HL-60/S4 treated with phorbol 12-myristate 13-acetate at 8.2 ng/mL for 4 days and 3 days (cell line): ENCODE measurements around the gene GID8.

Experiments used
- in situ Hi-C: fragments of 300-500 bp; cut with MboI; formaldehyde crosslinking; loops from 2 replicates; pipeline ENCODE4 v1.15.0; 2022; ENCODE audit warnings: low sequenced_read_pairs

Gene GID8

GRCh38 chr20:62968378-62969178, 30.6 kb downstream of the GID8 start:
- in situ Hi-C loops: no loop called here

DNA sequence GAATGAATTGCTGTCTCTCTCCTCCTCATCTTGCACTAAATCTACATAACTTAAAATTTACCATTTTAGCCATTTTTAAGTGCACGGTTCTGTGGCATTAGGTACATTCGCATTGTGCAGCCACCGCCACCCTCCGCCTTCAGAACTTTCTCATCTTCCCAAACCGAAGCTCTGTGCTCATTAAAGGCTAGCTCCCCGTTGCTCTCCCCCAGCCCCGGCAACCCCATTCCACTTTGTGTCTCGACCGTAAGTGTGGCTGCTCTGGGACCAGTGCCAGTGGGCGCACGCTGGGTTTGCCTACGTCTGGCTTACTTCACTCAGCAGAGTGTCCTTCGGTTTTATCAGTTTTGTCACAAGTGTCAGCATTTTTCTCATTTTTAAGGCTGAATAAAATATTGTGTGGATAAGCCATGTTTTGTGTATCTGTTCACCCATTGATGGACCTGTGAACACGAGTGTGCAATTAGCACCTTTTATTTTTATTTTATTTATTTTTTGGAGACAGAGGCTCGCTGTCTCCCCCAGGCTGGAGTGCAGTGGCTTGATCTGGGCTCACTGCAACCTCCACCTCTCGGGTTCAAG, 31.3 kb downstream of the GID8 start:
- in situ Hi-C loops: no loop called here

GRCh38 chr20:62969939-62970306, 32.0 kb downstream of the GID8 start:
- in situ Hi-C loops: no loop called here

GRCh38 chr20:62970307-62971210, 32.6 kb downstream of the GID8 start:
- in situ Hi-C loops: no loop called here

DNA sequence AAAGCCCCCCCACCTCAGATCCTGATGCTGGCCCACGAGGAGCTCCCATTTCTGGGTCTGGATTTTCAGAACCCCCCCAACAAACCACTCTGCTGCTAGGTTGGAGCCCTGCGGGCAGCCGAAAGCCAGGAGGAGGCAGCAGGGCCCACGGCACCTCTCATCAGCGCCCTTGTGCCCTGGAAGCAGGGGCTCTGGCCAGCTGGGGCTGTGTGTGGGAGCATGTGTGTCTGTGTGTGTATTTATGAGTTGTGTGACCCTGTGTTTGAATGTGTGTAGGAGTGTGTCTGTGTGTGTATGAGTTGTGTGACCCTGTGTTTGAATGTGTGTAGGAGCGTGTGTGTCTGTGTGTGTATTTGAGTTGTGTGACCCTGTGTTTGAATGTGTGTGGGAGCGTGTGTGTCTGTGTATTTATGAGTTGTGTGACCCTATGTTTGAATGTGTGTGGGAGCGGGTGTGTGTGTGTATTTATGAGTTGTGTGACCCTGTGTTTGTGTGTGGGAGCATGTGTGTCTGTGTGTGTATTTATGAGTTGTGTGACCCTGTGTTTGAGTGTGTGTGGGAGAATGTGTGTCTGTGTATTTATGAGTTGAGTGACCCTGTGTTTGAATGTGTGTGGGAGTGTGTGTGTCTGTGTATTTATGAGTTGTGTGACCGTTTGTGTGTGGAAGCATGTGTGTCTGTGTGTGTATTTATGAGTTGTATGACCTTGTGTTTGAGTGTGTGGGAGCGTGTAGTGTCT, 33.4 kb downstream of the GID8 start:
- in situ Hi-C loops: no loop called here

- in situ Hi-C loops: no loop called here
These were observed 34.2 kb downstream of the GID8 start for GRCh38 chr20:62971950-62972844.

- in situ Hi-C loops: no loop called here
These were observed 35.1 kb downstream of the GID8 start for GRCh38 chr20:62972845-62973745.

GRCh38 chr20:62975251-62975760, 37.4 kb downstream of the GID8 start:
- in situ Hi-C loops: no loop called here

DNA sequence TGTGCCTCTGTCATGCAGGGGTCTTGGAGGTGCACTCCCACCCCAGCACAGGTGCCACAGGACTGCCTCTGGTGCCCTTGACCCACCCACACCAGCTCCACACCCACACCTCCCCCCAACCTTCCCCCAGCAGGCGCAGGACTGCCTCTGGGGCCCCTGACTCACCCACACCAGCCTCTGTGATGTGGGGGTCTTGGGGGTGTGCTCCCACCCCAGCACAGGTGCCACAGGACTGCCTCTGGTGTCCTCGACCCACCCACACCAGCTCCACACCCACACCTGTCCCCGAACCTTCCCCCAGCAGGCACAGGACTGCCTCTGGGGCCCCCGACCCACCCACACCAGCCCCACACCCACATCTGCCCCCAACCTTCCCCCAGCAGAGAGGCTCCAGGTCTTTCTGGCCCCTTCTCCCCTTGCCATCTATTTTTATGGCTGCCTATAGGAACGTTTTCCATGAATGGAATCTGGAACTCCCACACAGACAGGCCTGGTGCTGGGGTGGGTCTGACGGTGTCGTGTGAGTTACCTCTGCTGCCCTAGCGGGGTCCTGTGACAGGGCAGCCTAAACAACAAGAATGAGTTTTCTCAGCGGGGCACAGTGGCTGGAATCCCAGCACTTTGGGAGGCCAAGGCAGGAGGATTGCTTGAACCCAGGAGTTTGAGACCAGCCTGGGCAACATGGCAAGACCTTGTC, 38.0 kb downstream of the GID8 start:
- in situ Hi-C loops: no loop called here

GRCh38 chr20:62976886-62977285, 38.9 kb downstream of the GID8 start:
- in situ Hi-C loops: no loop called here

DNA sequence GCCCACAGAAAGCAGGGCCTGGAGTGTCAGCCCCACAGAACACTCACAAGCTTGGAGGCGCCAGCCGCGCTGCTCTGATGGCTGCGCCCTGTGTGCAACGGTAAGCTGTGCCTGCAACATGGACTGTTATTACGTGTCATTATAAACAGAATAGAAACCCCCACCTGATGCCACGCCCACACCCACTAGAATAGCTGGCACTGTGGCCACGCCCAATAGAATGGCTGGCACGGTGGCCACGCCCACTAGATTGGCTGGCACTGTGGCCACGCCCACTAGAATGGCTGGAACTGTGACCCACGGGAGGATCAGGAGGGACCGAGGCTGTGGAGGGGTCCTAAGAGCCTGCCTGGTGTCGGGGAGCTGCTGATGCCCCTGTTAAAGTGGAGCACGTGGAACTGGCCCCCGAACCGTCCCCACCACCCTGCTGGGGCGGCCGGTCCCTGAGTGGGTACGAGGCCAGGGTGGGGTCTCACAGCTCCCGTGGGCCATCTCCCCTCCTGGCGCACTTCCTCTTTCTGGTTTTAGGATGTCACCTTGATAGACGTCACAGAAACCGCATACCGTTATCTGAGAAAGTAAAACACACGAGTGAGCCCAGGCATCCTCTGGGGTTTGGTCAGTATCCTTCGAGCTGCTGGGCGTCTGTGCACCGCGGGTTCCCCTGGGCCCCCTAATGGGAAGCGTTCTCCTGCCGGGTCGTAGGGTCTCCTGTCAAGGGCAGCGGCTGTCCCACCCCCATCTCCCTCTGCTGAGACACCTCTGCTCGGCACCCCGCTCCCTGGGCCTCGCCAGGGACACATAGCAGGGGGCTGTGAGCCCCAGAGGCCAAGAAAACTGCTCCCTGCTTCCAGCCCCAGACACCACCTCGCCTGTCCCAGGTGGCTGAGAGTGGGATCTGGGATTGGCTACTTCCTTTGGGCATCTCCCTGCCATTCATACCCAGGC, 39.9 kb downstream of the GID8 start:
- in situ Hi-C loops: no loop called here

- in situ Hi-C loops: no loop called here
These were observed 40.6 kb downstream of the GID8 start for GRCh38 chr20:62978561-62978943.

GRCh38 chr20:62979310-62979709, 41.4 kb downstream of the GID8 start:
- in situ Hi-C loops: no loop called here

- in situ Hi-C loops: no loop called here
These were observed 42.0 kb downstream of the GID8 start for GRCh38 chr20:62979876-62980373.

- in situ Hi-C loops: no loop called here
These were observed 42.5 kb downstream of the GID8 start for GRCh38 chr20:62980380-62980960.

- in situ Hi-C loops: no loop called here
These were observed 43.0 kb downstream of the GID8 start for GRCh38 chr20:62980970-62981369.
